ENCODE results near the gene BSG. TPM values are rescaled to one million over a fixed set of nuclear protein-coding genes. Genes with fewer than 3 reads are reported as not detected.

The BSG gene
- total and polyA plus RNA-seq, 2 experiments from 2014 or later = 957 to 973 TPM

DNA sequence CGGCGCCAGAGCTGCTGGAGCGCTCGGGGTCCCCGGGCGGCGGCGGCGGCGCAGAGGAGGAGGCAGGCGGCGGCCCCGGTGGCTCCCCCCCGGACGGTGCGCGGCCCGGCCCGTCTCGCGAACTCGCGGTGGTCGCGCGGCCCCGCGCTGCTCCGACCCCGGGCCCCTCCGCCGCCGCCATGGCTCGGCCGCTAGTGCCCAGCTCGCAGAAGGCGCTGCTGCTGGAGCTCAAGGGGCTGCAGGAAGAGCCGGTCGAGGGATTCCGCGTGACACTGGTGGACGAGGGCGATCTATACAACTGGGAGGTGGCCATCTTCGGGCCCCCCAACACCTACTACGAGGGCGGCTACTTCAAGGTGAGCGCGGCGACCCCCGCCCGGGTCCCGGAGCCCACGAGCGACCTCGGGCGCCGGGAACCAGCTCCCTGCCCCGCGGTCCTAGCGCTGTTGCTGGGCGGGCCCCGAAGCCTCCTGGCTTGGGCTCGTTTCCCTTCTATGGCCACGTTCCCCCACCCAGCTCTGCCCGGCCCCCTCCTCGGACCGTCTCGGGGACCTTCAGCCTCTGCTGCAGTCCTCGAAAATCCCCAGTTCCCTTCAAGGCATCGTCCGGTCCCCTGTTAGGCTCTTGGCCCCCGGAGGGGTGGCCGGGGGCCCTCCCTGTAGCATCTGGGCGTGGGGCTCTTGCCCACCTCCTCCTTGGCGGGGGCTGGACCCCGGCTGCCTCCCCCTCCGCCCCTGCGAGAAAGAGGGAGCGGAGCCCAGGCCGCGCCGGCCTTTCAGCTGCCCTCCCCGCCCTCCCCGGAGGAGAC is 40.4 kb upstream of the BSG start, which contains the start of gene CDC34 (continued):
- TF ChIP-seq, protein P1, sequence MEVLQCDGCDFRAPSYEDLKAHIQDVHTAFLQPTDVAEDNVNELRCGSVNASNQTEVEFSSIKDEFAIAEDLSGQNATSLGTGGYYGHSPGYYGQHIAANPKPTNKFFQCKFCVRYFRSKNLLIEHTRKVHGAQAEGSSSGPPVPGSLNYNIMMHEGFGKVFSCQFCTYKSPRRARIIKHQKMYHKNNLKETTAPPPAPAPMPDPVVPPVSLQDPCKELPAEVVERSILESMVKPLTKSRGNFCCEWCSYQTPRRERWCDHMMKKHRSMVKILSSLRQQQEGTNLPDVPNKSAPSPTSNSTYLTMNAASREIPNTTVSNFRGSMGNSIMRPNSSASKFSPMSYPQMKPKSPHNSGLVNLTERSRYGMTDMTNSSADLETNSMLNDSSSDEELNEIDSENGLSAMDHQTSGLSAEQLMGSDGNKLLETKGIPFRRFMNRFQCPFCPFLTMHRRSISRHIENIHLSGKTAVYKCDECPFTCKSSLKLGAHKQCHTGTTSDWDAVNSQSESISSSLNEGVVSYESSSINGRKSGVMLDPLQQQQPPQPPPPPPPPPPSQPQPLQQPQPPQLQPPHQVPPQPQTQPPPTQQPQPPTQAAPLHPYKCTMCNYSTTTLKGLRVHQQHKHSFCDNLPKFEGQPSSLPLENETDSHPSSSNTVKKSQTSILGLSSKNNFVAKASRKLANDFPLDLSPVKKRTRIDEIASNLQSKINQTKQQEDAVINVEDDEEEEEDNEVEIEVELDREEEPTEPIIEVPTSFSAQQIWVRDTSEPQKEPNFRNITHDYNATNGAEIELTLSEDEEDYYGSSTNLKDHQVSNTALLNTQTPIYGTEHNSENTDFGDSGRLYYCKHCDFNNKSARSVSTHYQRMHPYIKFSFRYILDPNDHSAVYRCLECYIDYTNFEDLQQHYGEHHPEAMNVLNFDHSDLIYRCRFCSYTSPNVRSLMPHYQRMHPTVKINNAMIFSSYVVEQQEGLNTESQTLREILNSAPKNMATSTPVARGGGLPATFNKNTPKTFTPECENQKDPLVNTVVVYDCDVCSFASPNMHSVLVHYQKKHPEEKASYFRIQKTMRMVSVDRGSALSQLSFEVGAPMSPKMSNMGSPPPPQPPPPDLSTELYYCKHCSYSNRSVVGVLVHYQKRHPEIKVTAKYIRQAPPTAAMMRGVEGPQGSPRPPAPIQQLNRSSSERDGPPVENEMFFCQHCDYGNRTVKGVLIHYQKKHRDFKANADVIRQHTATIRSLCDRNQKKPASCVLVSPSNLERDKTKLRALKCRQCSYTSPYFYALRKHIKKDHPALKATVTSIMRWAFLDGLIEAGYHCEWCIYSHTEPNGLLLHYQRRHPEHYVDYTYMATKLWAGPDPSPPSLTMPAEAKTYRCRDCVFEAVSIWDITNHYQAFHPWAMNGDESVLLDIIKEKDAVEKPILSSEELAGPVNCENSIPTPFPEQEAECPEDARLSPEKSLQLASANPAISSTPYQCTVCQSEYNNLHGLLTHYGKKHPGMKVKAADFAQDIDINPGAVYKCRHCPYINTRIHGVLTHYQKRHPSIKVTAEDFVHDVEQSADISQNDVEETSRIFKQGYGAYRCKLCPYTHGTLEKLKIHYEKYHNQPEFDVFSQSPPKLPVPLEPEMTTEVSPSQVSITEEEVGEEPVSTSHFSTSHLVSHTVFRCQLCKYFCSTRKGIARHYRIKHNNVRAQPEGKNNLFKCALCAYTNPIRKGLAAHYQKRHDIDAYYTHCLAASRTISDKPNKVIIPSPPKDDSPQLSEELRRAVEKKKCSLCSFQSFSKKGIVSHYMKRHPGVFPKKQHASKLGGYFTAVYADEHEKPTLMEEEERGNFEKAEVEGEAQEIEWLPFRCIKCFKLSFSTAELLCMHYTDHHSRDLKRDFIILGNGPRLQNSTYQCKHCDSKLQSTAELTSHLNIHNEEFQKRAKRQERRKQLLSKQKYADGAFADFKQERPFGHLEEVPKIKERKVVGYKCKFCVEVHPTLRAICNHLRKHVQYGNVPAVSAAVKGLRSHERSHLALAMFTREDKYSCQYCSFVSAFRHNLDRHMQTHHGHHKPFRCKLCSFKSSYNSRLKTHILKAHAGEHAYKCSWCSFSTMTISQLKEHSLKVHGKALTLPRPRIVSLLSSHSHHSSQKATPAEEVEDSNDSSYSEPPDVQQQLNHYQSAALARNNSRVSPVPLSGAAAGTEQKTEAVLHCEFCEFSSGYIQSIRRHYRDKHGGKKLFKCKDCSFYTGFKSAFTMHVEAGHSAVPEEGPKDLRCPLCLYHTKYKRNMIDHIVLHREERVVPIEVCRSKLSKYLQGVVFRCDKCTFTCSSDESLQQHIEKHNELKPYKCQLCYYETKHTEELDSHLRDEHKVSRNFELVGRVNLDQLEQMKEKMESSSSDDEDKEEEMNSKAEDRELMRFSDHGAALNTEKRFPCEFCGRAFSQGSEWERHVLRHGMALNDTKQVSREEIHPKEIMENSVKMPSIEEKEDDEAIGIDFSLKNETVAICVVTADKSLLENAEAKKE (CRISPR knock-in tag; IDR thresholded peaks at IDR 0.05) = no peak
- TF ChIP-seq CREB1 (CRISPR knock-in tag; IDR thresholded peaks at IDR 0.05; ENCODE audit: low read depth) (no peak), ZNF331 (CRISPR knock-in tag; IDR thresholded peaks at IDR 0.05; ENCODE audit: low read depth) (no peak)
- TF ChIP-seq, protein P2, sequence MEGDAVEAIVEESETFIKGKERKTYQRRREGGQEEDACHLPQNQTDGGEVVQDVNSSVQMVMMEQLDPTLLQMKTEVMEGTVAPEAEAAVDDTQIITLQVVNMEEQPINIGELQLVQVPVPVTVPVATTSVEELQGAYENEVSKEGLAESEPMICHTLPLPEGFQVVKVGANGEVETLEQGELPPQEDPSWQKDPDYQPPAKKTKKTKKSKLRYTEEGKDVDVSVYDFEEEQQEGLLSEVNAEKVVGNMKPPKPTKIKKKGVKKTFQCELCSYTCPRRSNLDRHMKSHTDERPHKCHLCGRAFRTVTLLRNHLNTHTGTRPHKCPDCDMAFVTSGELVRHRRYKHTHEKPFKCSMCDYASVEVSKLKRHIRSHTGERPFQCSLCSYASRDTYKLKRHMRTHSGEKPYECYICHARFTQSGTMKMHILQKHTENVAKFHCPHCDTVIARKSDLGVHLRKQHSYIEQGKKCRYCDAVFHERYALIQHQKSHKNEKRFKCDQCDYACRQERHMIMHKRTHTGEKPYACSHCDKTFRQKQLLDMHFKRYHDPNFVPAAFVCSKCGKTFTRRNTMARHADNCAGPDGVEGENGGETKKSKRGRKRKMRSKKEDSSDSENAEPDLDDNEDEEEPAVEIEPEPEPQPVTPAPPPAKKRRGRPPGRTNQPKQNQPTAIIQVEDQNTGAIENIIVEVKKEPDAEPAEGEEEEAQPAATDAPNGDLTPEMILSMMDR (conservative IDR thresholded peaks at IDR 0.05; ENCODE audit: low read depth in 2 of 2) = no peak
